Activated CD8-positive, alpha-beta T cell treated with anti-CD3 and anti-CD28 coated beads for 36 hours (primary cell): ENCODE results near the gene BRK1. TPM values are rescaled to one million over a fixed set of nuclear protein-coding genes. Genes with fewer than 3 reads are reported as not detected.
"Not testable (repeated sequence)": the region's sequence is repeated elsewhere in the genome, so short reads cannot be mapped to it uniquely, and the experiment has no call there.

Experiments used
- ATAC-seq: fragments of 200-7000 bp; cut with Tn5 transposase; one replicate; pipeline ENCODE4 v1.10.0; 2021; ENCODE audit warnings: mild to moderate bottlenecking, moderate library complexity
- CTCF ChIA-PET: fragments of 350-600 bp; sonication (Branson Sonifier 250); formaldehyde crosslinking; loops from one replicate; lab custom pipeline; 2021; ENCODE audit warnings: antibody characterized with exemption; lab: Charles Lee
- POLR2A ChIA-PET: fragments of 350-600 bp; sonication (Branson Sonifier 250); formaldehyde crosslinking; loops from one replicate; lab custom pipeline; 2021; ENCODE audit warnings: antibody characterized with exemption; lab: Charles Lee
- DNase-seq: peaks from one replicate; pipeline ENCODE4 v3.0.0-alpha.2; 2020
- H3K27ac Mint-ChIP-seq: one replicate; pipeline ENCODE4 v1.8.0; 2021; ENCODE audit warnings: mild to moderate bottlenecking, mixed read lengths
- H3K27me3 Mint-ChIP-seq: one replicate; pipeline ENCODE4 v1.8.0; 2021; ENCODE audit warnings: mixed read lengths
- H3K36me3 Mint-ChIP-seq: one replicate; pipeline ENCODE4 v1.8.0; 2021; ENCODE audit warnings: low read depth, mixed read lengths
- H3K4me1 Mint-ChIP-seq: one replicate; pipeline ENCODE4 v1.8.0; 2021; ENCODE audit warnings: low read depth, mixed read lengths
- H3K4me3 Mint-ChIP-seq: one replicate; pipeline ENCODE4 v1.8.0; 2021; ENCODE audit warnings: mild to moderate bottlenecking, moderate library complexity, mixed read lengths
- H3K9me3 Mint-ChIP-seq: one replicate; pipeline ENCODE4 v1.8.0; 2021; ENCODE audit warnings: mixed read lengths
- intact Hi-C: fragments of 100-400 bp; cut with micrococcal nuclease; formaldehyde crosslinking; loops from one replicate; pipeline ENCODE4 v1.10.0; 2022
- total RNA-seq, 2 experiments: library from RNA; stranded (reverse); gene quantifications; one replicate each; pipeline ENCODE4 v1.2.3, GENCODE V29; 2021
- TF ChIP-seq, protein P1 (sequence below): fragments of 200-600 bp; IDR thresholded peaks from one replicate; pipeline ENCODE4 v1.8.0; 2022; ENCODE audit warnings: antibody characterized with exemption, mild to moderate bottlenecking

The BRK1 gene
- total RNA-seq, 2 experiments from 2014 or later: 107 to 108 TPM

GRCh38 chr3:10150987-10151386, 35.5 kb downstream of the BRK1 start:
- intact Hi-C loops: no loop called here
- no peak for ATAC-seq
- no peak for DNase-seq
- Mint-ChIP-seq H3K27me3 (no peaks in the 10 kb centered on the region), H3K36me3 (peaks cover 44% of the 10 kb centered on the region), H3K27ac (peak overlapping the region; percentile 4), H3K9me3 (no peaks in the 10 kb centered on the region), H3K4me3 (no peak overlapping the region), H3K4me1 (peaks cover 11% of the 10 kb centered on the region)
- ChIA-PET CTCF (interaction anchor here (1.0 kb wide), 1 partner anchor 113 kb away, joined by 3 read pairs; no protein-coding TSS in a partner anchor), POLR2A (no interaction called here)
- TF ChIP-seq, protein P1, sequence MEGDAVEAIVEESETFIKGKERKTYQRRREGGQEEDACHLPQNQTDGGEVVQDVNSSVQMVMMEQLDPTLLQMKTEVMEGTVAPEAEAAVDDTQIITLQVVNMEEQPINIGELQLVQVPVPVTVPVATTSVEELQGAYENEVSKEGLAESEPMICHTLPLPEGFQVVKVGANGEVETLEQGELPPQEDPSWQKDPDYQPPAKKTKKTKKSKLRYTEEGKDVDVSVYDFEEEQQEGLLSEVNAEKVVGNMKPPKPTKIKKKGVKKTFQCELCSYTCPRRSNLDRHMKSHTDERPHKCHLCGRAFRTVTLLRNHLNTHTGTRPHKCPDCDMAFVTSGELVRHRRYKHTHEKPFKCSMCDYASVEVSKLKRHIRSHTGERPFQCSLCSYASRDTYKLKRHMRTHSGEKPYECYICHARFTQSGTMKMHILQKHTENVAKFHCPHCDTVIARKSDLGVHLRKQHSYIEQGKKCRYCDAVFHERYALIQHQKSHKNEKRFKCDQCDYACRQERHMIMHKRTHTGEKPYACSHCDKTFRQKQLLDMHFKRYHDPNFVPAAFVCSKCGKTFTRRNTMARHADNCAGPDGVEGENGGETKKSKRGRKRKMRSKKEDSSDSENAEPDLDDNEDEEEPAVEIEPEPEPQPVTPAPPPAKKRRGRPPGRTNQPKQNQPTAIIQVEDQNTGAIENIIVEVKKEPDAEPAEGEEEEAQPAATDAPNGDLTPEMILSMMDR: no peak

DNA sequence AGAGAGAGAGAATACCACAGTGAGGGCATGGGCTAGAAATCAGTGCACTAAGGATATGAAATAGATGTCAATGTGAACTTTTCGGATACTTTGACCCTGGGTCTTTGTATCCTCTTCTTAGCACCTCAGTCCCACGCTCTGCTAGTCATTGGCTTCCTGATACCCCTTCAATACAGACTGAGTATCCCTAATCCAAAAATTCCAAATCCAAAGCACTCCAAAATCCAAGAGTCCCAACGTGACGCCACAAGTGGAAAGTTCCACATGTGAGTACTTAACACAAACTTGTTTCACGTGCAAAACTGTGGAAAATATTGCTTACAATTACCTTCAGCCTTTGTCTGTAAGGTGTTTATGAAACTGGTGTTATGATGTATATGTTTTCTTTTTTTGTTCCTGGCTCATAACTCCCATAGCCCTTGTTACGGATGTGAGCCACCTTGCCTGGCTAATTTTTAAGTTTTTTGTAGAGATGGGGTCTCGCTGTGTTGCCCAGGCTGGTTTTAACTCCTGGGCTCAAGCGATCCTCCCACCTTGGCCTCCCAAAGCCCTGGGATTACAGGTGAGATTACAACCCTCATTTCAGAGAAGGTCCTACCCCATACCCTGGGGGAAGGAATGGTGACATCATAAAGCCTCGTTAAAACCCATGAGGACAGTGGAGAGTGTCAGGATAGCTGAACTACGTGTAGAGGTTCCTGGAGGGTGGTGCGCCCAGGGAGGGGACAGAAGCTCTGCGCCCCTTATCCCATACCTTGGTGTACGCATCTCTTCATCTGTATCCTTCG, 39.1 kb downstream of the BRK1 start:
- no peaks in the 10 kb centered on the region for H3K9me3 Mint-ChIP-seq
- peaks cover 2% of the 10 kb centered on the region for H3K4me1 Mint-ChIP-seq
- DNase-seq (no peak), ATAC-seq (no peak)
- ChIA-PET CTCF (no interaction called here), POLR2A (interaction anchor here (0.6 kb wide), 1 partner anchor 138 kb away, joined by 3 read pairs; no protein-coding TSS in a partner anchor)
- intact Hi-C loops: no loop called here
- peaks cover 29% of the 10 kb centered on the region for H3K36me3 Mint-ChIP-seq
- H3K27ac Mint-ChIP-seq: peak overlapping the region; percentile 20
- TF ChIP-seq, protein P1: no peak
- no peaks in the 10 kb centered on the region for H3K27me3 Mint-ChIP-seq
- no peak overlapping the region for H3K4me3 Mint-ChIP-seq

GRCh38 chr3:10155123-10155472, 39.6 kb downstream of the BRK1 start:
- H3K27ac Mint-ChIP-seq: no peak overlapping the region
- intact Hi-C loops: no loop called here
- POLR2A ChIA-PET: interaction anchor here (0.6 to 1.9 kb wide), 2 partner anchors 39 to 139 kb away, joined by 3 to 5 read pairs; no protein-coding TSS in a partner anchor
- H3K4me3 Mint-ChIP-seq: no peak overlapping the region
- H3K36me3 Mint-ChIP-seq: peaks cover 24% of the 10 kb centered on the region
- DNase-seq (no peak), ATAC-seq (no peak)
- no peaks in the 10 kb centered on the region for H3K9me3 Mint-ChIP-seq
- CTCF ChIA-PET: no interaction called here
- TF ChIP-seq, protein P1: no peak
- no peaks in the 10 kb centered on the region for H3K27me3 Mint-ChIP-seq
- peaks cover 2% of the 10 kb centered on the region for H3K4me1 Mint-ChIP-seq

- POLR2A ChIA-PET: interaction anchor here (1.1 to 1.9 kb wide), 2 partner anchors 9 to 39 kb away, joined by 4 to 5 read pairs; no protein-coding TSS in a partner anchor
- CTCF ChIA-PET: interaction anchor here (1.0 kb wide), 1 partner anchor 10 kb away, joined by 3 read pairs; no protein-coding TSS in a partner anchor
- Mint-ChIP-seq H3K4me1 (peaks cover under 1% of the 10 kb centered on the region), H3K9me3 (no peaks in the 10 kb centered on the region), H3K36me3 (peaks cover 18% of the 10 kb centered on the region), H3K27me3 (no peaks in the 10 kb centered on the region), H3K27ac (no peak overlapping the region), H3K4me3 (no peak overlapping the region)
- intact Hi-C loops: no loop called here
- TF ChIP-seq, protein P1: no peak
- no peak for ATAC-seq
- DNase-seq: no peak
Observed at GRCh38 chr3:10155658-10156057, 40.2 kb downstream of the BRK1 start.

DNA sequence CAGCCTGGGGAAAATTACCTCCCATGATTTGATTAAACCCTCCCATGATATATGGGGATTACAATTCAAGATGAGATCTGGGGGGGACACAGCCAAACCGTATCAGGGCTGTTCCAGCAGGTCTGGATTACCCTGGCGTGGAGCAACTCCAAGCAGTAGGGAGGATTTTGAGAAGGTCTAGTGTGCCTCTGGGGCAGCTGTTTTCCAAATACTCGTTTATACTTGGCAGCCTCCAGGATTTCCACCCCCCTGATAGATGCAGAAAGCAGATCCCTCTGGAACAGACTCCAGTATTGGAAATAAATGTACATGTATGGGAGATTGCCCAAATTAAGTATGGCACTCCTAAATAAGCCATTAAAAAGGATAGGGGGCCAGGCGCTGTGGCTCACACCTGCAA, 41.6 kb downstream of the BRK1 start:
- Mint-ChIP-seq H3K4me1 (no peaks in the 10 kb centered on the region), H3K9me3 (no peaks in the 10 kb centered on the region), H3K4me3 (no peak overlapping the region), H3K27me3 (no peaks in the 10 kb centered on the region), H3K27ac (no peak overlapping the region), H3K36me3 (peaks cover 11% of the 10 kb centered on the region)
- ATAC-seq: no peak
- DNase-seq: no peak
- CTCF ChIA-PET: no interaction called here
- TF ChIP-seq, protein P1: no peak
- POLR2A ChIA-PET: interaction anchor here (1.1 to 1.9 kb wide), 2 partner anchors 10 to 41 kb away, joined by 4 to 5 read pairs; no protein-coding TSS in a partner anchor
- intact Hi-C loops: no loop called here

- H3K27me3 Mint-ChIP-seq, H3K9me3 Mint-ChIP-seq, intact Hi-C loops, H3K27ac Mint-ChIP-seq, H3K36me3 Mint-ChIP-seq, CTCF ChIA-PET, H3K4me3 Mint-ChIP-seq, ATAC-seq, DNase-seq, H3K4me1 Mint-ChIP-seq: not testable (repeated sequence)
- POLR2A ChIA-PET: interaction anchor here (0.7 to 0.9 kb wide), 2 partner anchors 17 to 46 kb away, joined by 3 read pairs; partner anchors contain the start of gene VHL
Observed at GRCh38 chr3:10158555-10158954, 43.1 kb downstream of the BRK1 start.
